WTC11 (cell line): Measurements from ENCODE around the gene BZW2. TPM values are rescaled to one million over a fixed set of nuclear protein-coding genes. Genes with fewer than 3 reads are reported as not detected.

Source experiments
- ATAC-seq: fragments of 200-7000 bp; cut with Tn5 transposase; 2 replicates; pipeline ENCODE4 v1.10.0; 2021; ENCODE audit warnings: mild to moderate bottlenecking, moderate library complexity
- CTCF ChIA-PET: fragments of 300-600 bp; sonication (Branson Sonifier 250); formaldehyde crosslinking; loops from one replicate; lab custom pipeline; 2021; ENCODE audit warnings: antibody characterized with exemption; lab: Charles Lee
- POLR2A ChIA-PET: fragments of 350-600 bp; sonication (Branson Sonifier 250); formaldehyde crosslinking; loops from one replicate; lab custom pipeline; 2021; ENCODE audit warnings: antibody characterized with exemption; lab: Charles Lee
- DNase-seq: peaks from one replicate; pipeline ENCODE4 v3.0.0; 2021; ENCODE audit warnings: low spot score
- H3K27ac Mint-ChIP-seq: 2 replicates; pipeline ENCODE4 v1.8.0; 2021; ENCODE audit warnings: mixed read lengths
- H3K27me3 Mint-ChIP-seq: 2 replicates; pipeline ENCODE4 v1.8.0; 2021; ENCODE audit warnings: low read depth, mild to moderate bottlenecking, moderate library complexity, mixed read lengths
- H3K36me3 Mint-ChIP-seq: 2 replicates; pipeline ENCODE4 v1.8.0; 2021; ENCODE audit warnings: mixed read lengths
- H3K4me1 Mint-ChIP-seq: 2 replicates; pipeline ENCODE4 v1.8.0; 2022; ENCODE audit warnings: mixed read lengths
- H3K4me3 Mint-ChIP-seq: 2 replicates; pipeline ENCODE4 v1.8.0; 2021; ENCODE audit warnings: mild to moderate bottlenecking, moderate library complexity, mixed read lengths
- H3K9me3 Mint-ChIP-seq: 2 replicates; pipeline ENCODE4 v1.8.0; 2021; ENCODE audit warnings: mixed read lengths
- ESRRA ChIP-seq: sonication (generic); formaldehyde crosslinking; IDR thresholded peaks from 2 replicates; pipeline ENCODE4 v1.8.1; 2022; ENCODE audit warnings: mild to moderate bottlenecking, missing genetic modification reagents, borderline replicate concordance
- ETV6 ChIP-seq: sonication (generic); formaldehyde crosslinking; IDR thresholded peaks from 2 replicates; pipeline ENCODE4 v1.8.1; 2022; ENCODE audit warnings: mild to moderate bottlenecking, missing genetic modification reagents
- FOXJ3 ChIP-seq: sonication (generic); formaldehyde crosslinking; IDR thresholded peaks from 2 replicates; pipeline ENCODE4 v1.9.0; 2021; ENCODE audit warnings: missing genetic modification reagents, mild to moderate bottlenecking, borderline replicate concordance
- GTF2I ChIP-seq: fragments of 250-450 bp; sonication (Bioruptor Pico); conservative IDR thresholded peaks from 2 replicates; pipeline ENCODE4 v1.4.0; 2021; ENCODE audit warnings: mild to moderate bottlenecking
- JAZF1 ChIP-seq: fragments of 250-450 bp; sonication (Bioruptor Pico); IDR thresholded peaks from 2 replicates; pipeline ENCODE4 v1.9.0; 2021; ENCODE audit warnings: moderate library complexity, mild to moderate bottlenecking, inconsistent platforms
- MXD4 ChIP-seq: fragments of 250-450 bp; sonication (Bioruptor Pico); IDR thresholded peaks from 2 replicates; pipeline ENCODE4 v1.8.0; 2021; ENCODE audit warnings: mild to moderate bottlenecking, moderate library complexity, borderline replicate concordance
- NFE2L1 ChIP-seq: sonication (generic); formaldehyde crosslinking; IDR thresholded peaks from 2 replicates; pipeline ENCODE4 v1.8.1; 2023; ENCODE audit warnings: missing genetic modification reagents
- NFYB ChIP-seq: sonication (generic); formaldehyde crosslinking; conservative IDR thresholded peaks from 2 replicates; pipeline ENCODE4 v1.8.0; 2022; ENCODE audit warnings: low read depth, missing genetic modification reagents
- NR3C1 ChIP-seq: sonication (generic); formaldehyde crosslinking; conservative IDR thresholded peaks from 2 replicates; pipeline ENCODE4 v1.8.1; 2023; ENCODE audit warnings: low read depth, mild to moderate bottlenecking, missing genetic modification reagents
- SOX15 ChIP-seq: fragments of 250-450 bp; sonication (Bioruptor Pico); IDR thresholded peaks from 2 replicates; pipeline ENCODE4 v1.9.0; 2021; ENCODE audit warnings: mild to moderate bottlenecking
- TCF7 ChIP-seq: sonication (generic); formaldehyde crosslinking; IDR thresholded peaks from 2 replicates; pipeline ENCODE4 v1.8.0; 2022; ENCODE audit warnings: mild to moderate bottlenecking, low read depth, missing genetic modification reagents, moderate library complexity
- ZNF263 ChIP-seq: sonication (generic); formaldehyde crosslinking; IDR thresholded peaks from 2 replicates; pipeline ENCODE4 v1.8.1; 2022; ENCODE audit warnings: low read depth, mild to moderate bottlenecking, moderate library complexity, missing genetic modification reagents
- ZNF416 ChIP-seq: fragments of 250-450 bp; sonication (Bioruptor Pico); IDR thresholded peaks from 2 replicates; pipeline ENCODE4 v1.9.0; 2021; ENCODE audit warnings: mild to moderate bottlenecking, inconsistent platforms
- total RNA-seq: library from RNA; stranded (reverse); gene quantifications from 3 replicates; pipeline ENCODE4 v1.2.3, GENCODE V29; 2021
- TF ChIP-seq, protein P1 (sequence below): sonication (generic); formaldehyde crosslinking; IDR thresholded peaks from 2 replicates; pipeline ENCODE4 v1.8.1; 2022; ENCODE audit warnings: mild to moderate bottlenecking, missing genetic modification reagents, moderate library complexity, borderline replicate concordance
- TF ChIP-seq, protein P2 (sequence below): sonication (generic); formaldehyde crosslinking; IDR thresholded peaks from 2 replicates; pipeline ENCODE4 v1.8.0; 2023; ENCODE audit warnings: missing genetic modification reagents
- TF ChIP-seq, protein P3 (sequence below): sonication (generic); formaldehyde crosslinking; conservative IDR thresholded peaks from 2 replicates; pipeline ENCODE4 v1.8.1; 2022; ENCODE audit warnings: mild to moderate bottlenecking, missing genetic modification reagents
- TF ChIP-seq, protein P4 (sequence below): sonication (generic); formaldehyde crosslinking; IDR thresholded peaks from 2 replicates; pipeline ENCODE4 v1.8.1; 2023; ENCODE audit warnings: mild to moderate bottlenecking, missing genetic modification reagents, borderline replicate concordance
- TF ChIP-seq, protein P5 (sequence below): fragments of 250-450 bp; sonication (Bioruptor Pico); IDR thresholded peaks from 2 replicates; pipeline ENCODE4 v1.9.0; 2021; ENCODE audit warnings: mild to moderate bottlenecking, borderline replicate concordance
- TF ChIP-seq, protein P6 (sequence below): sonication (generic); formaldehyde crosslinking; conservative IDR thresholded peaks from 2 replicates; pipeline ENCODE4 v1.8.1; 2023; ENCODE audit warnings: mild to moderate bottlenecking, low read depth, missing genetic modification reagents, moderate library complexity
- TF ChIP-seq, protein P7 (sequence below): sonication (generic); formaldehyde crosslinking; IDR thresholded peaks from 2 replicates; pipeline ENCODE4 v1.8.0; 2022; ENCODE audit warnings: mild to moderate bottlenecking, missing genetic modification reagents

Gene BZW2
- total RNA-seq, 1 experiment from 2014 or later = 105 TPM

DNA sequence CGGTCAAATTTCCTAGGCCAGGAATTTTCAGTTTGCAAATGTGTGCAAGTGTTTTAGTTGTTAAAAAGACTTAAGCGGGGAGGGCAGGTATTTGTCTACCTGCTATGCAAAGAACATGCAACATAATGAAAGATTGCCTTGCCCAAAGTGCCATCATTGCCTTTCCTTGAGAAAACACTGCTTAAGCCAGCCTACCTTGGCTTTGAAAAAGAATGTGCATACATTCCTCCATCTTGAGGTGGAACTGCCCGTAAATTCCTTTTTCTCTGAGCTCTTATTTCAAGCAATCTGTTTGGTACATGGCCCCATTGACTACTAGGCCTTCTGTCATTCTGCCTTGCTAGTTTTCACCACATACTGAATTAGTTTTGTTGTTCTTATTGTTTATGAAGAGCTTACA lies 29.3 kb downstream of the BZW2 start:
- POLR2A ChIA-PET = no interaction called here
- Mint-ChIP-seq H3K4me1 (peaks cover 31% of the 10 kb centered on the region), H3K36me3 (peaks cover 49% of the 10 kb centered on the region), H3K4me3 (no peak overlapping the region), H3K27ac (no peak overlapping the region; the same call in 1 of the 2 replicates), H3K27me3 (no peaks in the 10 kb centered on the region), H3K9me3 (peaks cover 13% of the 10 kb centered on the region)
- ATAC-seq = no peak
- DNase-seq = no peak
- CTCF ChIA-PET = interaction anchor here (1.4 kb wide), 1 partner anchor 111 kb away, joined by 3 read pairs; no protein-coding TSS in a partner anchor
- TF ChIP-seq ZNF416 (no peak), MXD4 (CRISPR knock-in tag) (no peak), NFYB (CRISPR knock-in tag) (no peak), NFE2L1 (CRISPR knock-in tag) (no peak), ESRRA (CRISPR knock-in tag) (no peak), FOXJ3 (no peak), TCF7 (CRISPR knock-in tag) (no peak), ETV6 (CRISPR knock-in tag) (no peak)
- TF ChIP-seq, protein P1, sequence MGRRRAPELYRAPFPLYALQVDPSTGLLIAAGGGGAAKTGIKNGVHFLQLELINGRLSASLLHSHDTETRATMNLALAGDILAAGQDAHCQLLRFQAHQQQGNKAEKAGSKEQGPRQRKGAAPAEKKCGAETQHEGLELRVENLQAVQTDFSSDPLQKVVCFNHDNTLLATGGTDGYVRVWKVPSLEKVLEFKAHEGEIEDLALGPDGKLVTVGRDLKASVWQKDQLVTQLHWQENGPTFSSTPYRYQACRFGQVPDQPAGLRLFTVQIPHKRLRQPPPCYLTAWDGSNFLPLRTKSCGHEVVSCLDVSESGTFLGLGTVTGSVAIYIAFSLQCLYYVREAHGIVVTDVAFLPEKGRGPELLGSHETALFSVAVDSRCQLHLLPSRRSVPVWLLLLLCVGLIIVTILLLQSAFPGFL = no peak
- TF ChIP-seq, protein P2, sequence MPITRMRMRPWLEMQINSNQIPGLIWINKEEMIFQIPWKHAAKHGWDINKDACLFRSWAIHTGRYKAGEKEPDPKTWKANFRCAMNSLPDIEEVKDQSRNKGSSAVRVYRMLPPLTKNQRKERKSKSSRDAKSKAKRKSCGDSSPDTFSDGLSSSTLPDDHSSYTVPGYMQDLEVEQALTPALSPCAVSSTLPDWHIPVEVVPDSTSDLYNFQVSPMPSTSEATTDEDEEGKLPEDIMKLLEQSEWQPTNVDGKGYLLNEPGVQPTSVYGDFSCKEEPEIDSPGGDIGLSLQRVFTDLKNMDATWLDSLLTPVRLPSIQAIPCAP (CRISPR knock-in tag) = no peak
- TF ChIP-seq, protein P3, sequence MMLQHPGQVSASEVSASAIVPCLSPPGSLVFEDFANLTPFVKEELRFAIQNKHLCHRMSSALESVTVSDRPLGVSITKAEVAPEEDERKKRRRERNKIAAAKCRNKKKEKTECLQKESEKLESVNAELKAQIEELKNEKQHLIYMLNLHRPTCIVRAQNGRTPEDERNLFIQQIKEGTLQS (CRISPR knock-in tag) = no peak

DNA sequence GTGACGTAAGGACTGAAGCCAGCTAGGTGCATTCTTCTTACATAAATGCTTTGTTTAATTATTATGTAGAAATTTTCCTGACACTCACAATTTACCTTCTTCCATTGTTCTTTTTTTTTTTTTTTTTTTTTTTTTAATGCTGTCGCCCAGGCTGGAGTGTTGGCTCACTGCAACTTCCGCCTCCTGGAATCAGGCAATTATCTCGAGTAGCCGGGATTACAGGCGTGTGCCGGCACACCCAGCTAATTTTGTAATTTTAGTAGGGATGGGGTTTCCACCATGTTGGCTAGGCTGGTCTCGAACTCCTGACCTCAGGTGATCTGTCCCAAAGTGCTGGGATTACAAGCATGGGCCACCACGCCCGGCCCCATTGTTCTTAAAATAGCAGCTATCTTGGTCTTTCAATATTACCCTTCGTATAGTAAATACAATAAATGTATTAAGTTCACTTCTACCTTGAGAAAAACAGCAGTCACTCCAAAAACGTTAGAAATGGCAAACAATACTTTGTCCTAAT lies 32.1 kb downstream of the BZW2 start:
- Mint-ChIP-seq H3K27me3 (no peaks in the 10 kb centered on the region), H3K36me3 (peaks cover 65% of the 10 kb centered on the region), H3K9me3 (peaks cover 9% of the 10 kb centered on the region), H3K4me1 (peaks cover 17% of the 10 kb centered on the region), H3K27ac (no peak overlapping the region), H3K4me3 (no peak overlapping the region)
- DNase-seq (no peak), ATAC-seq (no peak)
- ChIA-PET POLR2A (interaction anchor here (0.7 kb wide), 1 partner anchor 558 kb away, joined by 3 read pairs; no protein-coding TSS in a partner anchor), CTCF (no interaction called here)
- TF ChIP-seq, protein P4, sequence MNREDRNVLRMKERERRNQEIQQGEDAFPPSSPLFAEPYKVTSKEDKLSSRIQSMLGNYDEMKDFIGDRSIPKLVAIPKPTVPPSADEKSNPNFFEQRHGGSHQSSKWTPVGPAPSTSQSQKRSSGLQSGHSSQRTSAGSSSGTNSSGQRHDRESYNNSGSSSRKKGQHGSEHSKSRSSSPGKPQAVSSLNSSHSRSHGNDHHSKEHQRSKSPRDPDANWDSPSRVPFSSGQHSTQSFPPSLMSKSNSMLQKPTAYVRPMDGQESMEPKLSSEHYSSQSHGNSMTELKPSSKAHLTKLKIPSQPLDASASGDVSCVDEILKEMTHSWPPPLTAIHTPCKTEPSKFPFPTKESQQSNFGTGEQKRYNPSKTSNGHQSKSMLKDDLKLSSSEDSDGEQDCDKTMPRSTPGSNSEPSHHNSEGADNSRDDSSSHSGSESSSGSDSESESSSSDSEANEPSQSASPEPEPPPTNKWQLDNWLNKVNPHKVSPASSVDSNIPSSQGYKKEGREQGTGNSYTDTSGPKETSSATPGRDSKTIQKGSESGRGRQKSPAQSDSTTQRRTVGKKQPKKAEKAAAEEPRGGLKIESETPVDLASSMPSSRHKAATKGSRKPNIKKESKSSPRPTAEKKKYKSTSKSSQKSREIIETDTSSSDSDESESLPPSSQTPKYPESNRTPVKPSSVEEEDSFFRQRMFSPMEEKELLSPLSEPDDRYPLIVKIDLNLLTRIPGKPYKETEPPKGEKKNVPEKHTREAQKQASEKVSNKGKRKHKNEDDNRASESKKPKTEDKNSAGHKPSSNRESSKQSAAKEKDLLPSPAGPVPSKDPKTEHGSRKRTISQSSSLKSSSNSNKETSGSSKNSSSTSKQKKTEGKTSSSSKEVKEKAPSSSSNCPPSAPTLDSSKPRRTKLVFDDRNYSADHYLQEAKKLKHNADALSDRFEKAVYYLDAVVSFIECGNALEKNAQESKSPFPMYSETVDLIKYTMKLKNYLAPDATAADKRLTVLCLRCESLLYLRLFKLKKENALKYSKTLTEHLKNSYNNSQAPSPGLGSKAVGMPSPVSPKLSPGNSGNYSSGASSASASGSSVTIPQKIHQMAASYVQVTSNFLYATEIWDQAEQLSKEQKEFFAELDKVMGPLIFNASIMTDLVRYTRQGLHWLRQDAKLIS (CRISPR knock-in tag) = no peak
- TF ChIP-seq, protein P5, sequence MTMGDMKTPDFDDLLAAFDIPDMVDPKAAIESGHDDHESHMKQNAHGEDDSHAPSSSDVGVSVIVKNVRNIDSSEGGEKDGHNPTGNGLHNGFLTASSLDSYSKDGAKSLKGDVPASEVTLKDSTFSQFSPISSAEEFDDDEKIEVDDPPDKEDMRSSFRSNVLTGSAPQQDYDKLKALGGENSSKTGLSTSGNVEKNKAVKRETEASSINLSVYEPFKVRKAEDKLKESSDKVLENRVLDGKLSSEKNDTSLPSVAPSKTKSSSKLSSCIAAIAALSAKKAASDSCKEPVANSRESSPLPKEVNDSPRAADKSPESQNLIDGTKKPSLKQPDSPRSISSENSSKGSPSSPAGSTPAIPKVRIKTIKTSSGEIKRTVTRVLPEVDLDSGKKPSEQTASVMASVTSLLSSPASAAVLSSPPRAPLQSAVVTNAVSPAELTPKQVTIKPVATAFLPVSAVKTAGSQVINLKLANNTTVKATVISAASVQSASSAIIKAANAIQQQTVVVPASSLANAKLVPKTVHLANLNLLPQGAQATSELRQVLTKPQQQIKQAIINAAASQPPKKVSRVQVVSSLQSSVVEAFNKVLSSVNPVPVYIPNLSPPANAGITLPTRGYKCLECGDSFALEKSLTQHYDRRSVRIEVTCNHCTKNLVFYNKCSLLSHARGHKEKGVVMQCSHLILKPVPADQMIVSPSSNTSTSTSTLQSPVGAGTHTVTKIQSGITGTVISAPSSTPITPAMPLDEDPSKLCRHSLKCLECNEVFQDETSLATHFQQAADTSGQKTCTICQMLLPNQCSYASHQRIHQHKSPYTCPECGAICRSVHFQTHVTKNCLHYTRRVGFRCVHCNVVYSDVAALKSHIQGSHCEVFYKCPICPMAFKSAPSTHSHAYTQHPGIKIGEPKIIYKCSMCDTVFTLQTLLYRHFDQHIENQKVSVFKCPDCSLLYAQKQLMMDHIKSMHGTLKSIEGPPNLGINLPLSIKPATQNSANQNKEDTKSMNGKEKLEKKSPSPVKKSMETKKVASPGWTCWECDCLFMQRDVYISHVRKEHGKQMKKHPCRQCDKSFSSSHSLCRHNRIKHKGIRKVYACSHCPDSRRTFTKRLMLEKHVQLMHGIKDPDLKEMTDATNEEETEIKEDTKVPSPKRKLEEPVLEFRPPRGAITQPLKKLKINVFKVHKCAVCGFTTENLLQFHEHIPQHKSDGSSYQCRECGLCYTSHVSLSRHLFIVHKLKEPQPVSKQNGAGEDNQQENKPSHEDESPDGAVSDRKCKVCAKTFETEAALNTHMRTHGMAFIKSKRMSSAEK (CRISPR knock-in tag) = no peak
- no peak for TF ChIP-seq ETV6 (CRISPR knock-in tag)
- TF ChIP-seq, protein P6, sequence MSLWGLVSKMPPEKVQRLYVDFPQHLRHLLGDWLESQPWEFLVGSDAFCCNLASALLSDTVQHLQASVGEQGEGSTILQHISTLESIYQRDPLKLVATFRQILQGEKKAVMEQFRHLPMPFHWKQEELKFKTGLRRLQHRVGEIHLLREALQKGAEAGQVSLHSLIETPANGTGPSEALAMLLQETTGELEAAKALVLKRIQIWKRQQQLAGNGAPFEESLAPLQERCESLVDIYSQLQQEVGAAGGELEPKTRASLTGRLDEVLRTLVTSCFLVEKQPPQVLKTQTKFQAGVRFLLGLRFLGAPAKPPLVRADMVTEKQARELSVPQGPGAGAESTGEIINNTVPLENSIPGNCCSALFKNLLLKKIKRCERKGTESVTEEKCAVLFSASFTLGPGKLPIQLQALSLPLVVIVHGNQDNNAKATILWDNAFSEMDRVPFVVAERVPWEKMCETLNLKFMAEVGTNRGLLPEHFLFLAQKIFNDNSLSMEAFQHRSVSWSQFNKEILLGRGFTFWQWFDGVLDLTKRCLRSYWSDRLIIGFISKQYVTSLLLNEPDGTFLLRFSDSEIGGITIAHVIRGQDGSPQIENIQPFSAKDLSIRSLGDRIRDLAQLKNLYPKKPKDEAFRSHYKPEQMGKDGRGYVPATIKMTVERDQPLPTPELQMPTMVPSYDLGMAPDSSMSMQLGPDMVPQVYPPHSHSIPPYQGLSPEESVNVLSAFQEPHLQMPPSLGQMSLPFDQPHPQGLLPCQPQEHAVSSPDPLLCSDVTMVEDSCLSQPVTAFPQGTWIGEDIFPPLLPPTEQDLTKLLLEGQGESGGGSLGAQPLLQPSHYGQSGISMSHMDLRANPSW (CRISPR knock-in tag) = no peak
- TF ChIP-seq SOX15 = no peak
- TF ChIP-seq ZNF263 = no peak
- TF ChIP-seq, protein P7, sequence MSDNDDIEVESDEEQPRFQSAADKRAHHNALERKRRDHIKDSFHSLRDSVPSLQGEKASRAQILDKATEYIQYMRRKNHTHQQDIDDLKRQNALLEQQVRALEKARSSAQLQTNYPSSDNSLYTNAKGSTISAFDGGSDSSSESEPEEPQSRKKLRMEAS = no peak
- TF ChIP-seq NR3C1 (CRISPR knock-in tag) = no peak
- TF ChIP-seq ZNF416 = no peak
- no peak for TF ChIP-seq GTF2I (CRISPR knock-in tag)
- TF ChIP-seq JAZF1 = no peak
